GM21367 (cell line): ENCODE data around the gene LPP.

Experiments
- ATAC-seq: cut with Tn5 transposase; IDR thresholded peaks from one replicate; pipeline ENCODE4 v1.9.1; 2021; ENCODE audit not compliant: unreplicated experiment

The LPP gene

DNA sequence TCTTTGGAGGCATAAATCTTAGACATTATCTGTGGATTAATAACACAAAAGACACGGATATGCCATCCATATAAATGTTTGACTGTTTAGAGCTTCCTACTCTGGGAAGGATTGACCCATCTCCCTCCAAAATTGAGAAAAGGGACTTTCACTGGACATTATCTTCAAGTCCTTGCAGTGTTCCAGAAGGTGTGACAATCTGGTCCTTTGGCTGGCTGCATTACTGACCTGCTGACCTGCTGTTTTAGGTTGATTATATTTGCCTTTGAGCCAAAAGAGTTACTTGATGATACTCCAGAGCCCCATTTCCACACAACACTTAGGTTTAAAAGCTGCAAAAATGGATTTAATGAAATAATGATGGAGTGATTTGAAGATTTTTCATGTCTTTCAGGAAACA is 504.6 kb downstream of the LPP start:
- ATAC-seq = no peak

- no peak for ATAC-seq
These were observed 505.6 kb downstream of the LPP start for GRCh38 chr3:188659449-188660090.

DNA sequence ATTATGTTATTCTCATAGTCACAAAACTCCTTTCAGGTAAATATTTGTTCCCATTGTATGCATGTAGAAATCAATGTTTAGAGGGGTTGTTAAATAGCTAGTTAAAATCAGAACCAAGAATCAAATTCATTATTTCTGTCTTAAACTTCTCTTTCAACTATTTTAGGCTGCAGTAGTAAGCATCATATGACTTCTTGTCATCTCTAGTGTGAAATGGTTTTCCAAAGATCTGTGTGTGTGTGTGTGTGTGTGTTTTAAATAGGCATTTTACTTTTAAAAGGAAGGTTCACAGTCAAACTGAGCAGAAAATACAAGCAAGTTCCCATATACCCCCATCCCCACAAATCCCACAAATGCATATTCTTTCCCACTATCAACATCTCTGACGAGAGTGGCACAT is 506.5 kb downstream of the LPP start:
- ATAC-seq = no peak

DNA sequence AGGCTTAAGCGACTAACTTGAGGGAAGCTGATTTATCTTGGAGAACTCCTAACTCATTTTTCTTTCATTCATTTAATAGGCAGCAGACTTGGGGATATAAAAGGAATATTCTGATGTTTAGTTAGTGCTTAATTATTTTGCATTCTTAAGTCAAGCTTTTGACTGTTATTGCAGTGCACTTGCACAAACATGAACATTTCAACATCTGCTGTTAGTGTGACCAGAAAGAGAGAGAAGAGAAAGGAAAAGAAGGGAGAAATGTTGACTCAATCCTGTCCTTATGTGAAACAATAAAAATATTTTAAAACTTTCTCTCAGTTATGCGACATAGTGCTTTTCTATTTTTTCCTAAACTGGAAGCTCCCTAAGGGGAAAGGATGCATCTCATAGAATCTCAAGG is 507.8 kb downstream of the LPP start:
- no peak for ATAC-seq

GRCh38 chr3:188662214-188662613 is 508.3 kb downstream of the LPP start:
- no peak for ATAC-seq

GRCh38 chr3:188662795-188663194 is 508.8 kb downstream of the LPP start:
- no peak for ATAC-seq

- no peak for ATAC-seq
These were observed 509.9 kb downstream of the LPP start for GRCh38 chr3:188663839-188664238.

GRCh38 chr3:188664795-188665194 is 510.8 kb downstream of the LPP start:
- no peak for ATAC-seq

- no peak for ATAC-seq
These were observed 514.0 kb downstream of the LPP start for GRCh38 chr3:188667926-188668325.

DNA sequence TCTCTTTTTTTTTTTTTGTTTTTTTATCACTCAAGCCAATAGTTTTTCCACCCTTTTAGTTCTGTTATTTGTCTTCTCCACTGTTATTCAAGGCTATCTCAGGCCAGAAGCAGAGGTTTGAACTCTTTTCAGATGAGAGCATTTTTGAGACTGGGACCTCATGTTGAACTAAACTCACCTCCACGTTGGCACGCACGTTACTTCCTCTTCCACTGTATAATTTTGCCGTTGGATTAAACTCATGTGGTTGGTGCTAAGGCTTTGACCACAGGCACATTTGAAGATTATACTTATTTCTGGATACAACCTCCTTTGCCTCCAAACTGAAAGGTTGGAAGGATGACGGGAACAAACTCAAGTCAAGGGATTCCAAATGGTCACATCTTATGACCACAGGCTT is 516.5 kb downstream of the LPP start:
- ATAC-seq = no peak

DNA sequence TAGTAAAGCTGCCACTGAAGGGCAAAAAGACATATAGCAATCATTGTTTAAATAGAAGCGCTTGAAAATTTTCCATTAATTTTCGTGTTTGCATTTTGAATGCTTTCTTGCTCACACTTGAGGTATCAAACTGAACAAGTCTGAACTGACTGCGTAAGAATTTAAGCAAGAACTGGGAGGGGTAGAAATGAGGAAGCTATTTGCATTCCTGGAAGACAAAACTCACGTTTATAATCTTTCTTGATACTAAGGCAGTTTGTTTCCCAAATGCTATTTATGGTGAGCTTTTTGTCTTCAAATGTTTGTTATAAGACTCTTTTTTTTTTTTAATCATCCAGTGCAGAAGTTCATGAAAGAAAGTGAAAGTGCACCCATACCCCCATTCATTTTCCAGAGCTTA is 518.0 kb downstream of the LPP start:
- no peak for ATAC-seq

GRCh38 chr3:188672840-188673239 is 518.9 kb downstream of the LPP start:
- no peak for ATAC-seq

GRCh38 chr3:188673646-188674186 is 519.8 kb downstream of the LPP start:
- ATAC-seq = no peak

- no peak for ATAC-seq
These were observed 520.6 kb downstream of the LPP start for GRCh38 chr3:188674595-188674994.

DNA sequence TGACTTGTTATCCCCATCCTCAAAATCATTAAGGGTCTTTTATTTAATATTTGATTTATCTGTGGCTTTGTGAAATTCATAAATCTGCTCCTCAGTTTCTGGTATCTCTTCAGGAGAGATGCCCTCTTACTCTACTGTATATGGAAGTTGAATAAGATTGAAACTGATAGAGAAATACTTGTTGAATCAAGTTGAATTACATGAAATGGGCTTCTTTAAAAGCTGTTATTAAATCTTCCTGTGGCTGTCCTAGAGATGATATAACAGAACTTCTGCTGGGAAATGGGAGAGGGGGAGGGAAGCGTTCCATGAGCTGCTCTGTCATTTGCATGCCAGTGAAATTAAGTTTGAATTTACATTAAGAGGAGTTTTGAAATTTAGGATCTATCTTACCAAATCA is 523.4 kb downstream of the LPP start:
- no peak for ATAC-seq

- no peak for ATAC-seq
These were observed 526.2 kb downstream of the LPP start for GRCh38 chr3:188680189-188680588.

DNA sequence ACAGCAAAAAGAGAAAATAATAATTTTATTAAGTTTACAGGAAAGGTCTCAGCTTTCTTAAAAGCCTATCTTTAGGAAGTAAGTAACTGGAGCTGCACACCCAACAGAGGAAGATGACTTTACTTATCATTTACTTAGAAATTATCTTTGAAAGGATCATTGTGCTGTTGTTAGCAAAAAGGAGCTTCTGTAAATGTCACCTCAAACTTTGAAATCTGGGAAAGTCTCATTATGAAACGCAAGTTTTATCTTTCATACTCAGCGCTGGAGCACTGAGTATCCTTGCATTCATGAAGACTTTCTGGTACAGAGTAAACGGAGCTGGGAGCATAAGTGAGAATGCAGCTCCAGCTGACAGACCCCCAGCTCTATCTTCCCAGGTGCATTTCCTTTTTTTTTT is 526.6 kb downstream of the LPP start:
- ATAC-seq = no peak

DNA sequence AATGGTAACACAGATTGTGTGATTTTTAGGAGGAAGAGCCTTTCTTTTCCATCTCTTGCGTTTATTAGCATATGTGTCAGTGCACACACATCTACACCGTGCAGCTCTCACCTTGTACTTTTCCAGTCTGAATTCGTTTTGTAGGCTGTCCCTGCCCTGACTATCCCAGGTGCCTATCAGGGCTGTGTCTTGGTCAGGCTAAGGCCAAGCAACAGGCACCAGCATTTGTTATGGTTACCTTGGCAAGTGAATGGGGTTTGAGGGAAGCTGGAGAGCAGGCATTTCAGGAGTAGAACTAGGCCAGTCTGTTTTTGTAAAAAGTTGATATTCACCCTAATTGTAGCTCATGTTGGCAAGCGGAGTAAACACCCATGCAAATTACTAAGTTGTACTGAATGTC is 528.4 kb downstream of the LPP start:
- ATAC-seq = no peak

DNA sequence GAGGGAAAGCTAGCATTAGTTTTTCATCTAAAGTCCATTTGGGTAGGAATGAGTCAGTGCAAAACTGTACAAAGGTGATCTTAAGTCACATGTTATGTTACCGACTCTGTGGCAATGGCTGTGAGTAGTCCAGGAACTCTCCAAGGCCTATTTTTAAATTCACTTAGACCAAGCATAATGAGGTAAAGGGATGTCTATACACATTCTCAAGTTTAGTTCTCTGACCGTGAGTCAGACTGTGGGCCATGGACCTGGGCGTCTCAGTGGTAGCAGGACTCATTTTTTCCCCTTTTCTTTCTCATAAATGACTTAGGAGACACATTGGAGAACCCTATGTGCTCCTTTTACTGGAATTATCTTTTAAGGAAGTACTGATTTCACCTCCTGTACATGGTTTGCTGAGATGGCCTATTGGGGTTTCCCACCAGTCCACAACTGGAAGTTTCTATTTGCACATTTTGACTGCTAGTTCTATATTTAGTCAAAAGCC is 529.1 kb downstream of the LPP start:
- ATAC-seq = no peak

GRCh38 chr3:188684276-188684675 is 530.3 kb downstream of the LPP start:
- ATAC-seq = no peak

DNA sequence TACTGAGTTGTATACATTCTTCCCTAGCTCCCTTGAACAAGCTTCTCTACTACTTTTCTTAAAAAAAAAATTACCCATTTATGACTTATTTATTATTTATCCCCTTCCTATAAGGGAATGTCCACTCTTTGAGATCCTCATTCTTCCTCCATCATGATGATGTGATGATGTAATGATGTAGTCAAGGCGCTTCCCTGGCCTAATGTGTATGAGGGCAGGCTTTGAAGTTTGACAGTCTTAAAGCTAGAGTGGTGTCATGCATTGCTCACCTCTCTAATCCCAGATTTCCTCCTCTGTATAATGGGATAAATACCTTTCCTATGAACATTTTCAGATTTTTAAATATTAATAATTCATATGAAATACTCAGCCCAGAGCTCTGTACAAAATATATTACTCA is 531.8 kb downstream of the LPP start:
- ATAC-seq = no peak

- ATAC-seq = no peak
These were observed 532.4 kb downstream of the LPP start for GRCh38 chr3:188686324-188686723.

GRCh38 chr3:188687389-188687788 is 533.4 kb downstream of the LPP start:
- no peak for ATAC-seq
